GM23338 (cell line): ENCODE measurements around the gene GRID2IP. TPM values are rescaled to one million over a fixed set of nuclear protein-coding genes. Genes with fewer than 3 reads are reported as not detected.

ENCODE experiments used
- ATAC-seq: fragments of 200-7000 bp; cut with Tn5 transposase; 3 replicates; pipeline ENCODE4 v1.9.1; 2020
- DNase-seq: peaks from one replicate; pipeline ENCODE4 v3.0.0-alpha.2; 2015; ENCODE audit warnings: low spot score
- H2AFZ ChIP-seq: fragments of 200-600 bp; sonication (generic); 2 replicates; pipeline ENCODE4 v1.8.0; 2016; ENCODE audit warnings: antibody characterized with exemption, mild to moderate bottlenecking, moderate library complexity
- H3F3A ChIP-seq: fragments of 200-600 bp; sonication (generic); replicated peaks from 2 replicates; pipeline ENCODE4 v1.8.0; 2017; ENCODE audit warnings: antibody characterized with exemption, mixed run types, low read depth
- H3K27ac ChIP-seq: fragments of 200-600 bp; sonication (generic); 2 replicates; pipeline ENCODE4 v1.6.1; 2016; ENCODE audit warnings: low read depth
- H3K27me3 ChIP-seq: fragments of 200-600 bp; sonication (generic); 2 replicates; pipeline ENCODE4 v1.8.0; 2016; ENCODE audit warnings: mild to moderate bottlenecking, mixed run types, moderate library complexity; ENCODE audit not compliant: insufficient read depth
- H3K36me3 ChIP-seq: fragments of 200-600 bp; sonication (generic); 2 replicates; pipeline ENCODE4 v1.8.0; 2016; ENCODE audit warnings: mild to moderate bottlenecking; ENCODE audit not compliant: insufficient read depth
- H3K4me1 ChIP-seq: fragments of 200-600 bp; sonication (generic); 2 replicates; pipeline ENCODE4 v1.8.0; 2016; ENCODE audit warnings: mild to moderate bottlenecking, moderate library complexity; ENCODE audit not compliant: insufficient read depth
- H3K4me2 ChIP-seq: fragments of 200-600 bp; sonication (generic); 2 replicates; pipeline ENCODE4 v1.7.1; 2017; ENCODE audit warnings: mixed run types
- H3K4me3 ChIP-seq: fragments of 200-600 bp; sonication (generic); 2 replicates; pipeline ENCODE4 v1.6.1; 2016; ENCODE audit warnings: mixed run types
- H3K79me2 ChIP-seq: fragments of 200-600 bp; sonication (generic); replicated peaks from 2 replicates; pipeline ENCODE4 v1.8.0; 2017; ENCODE audit warnings: mild to moderate bottlenecking; ENCODE audit not compliant: insufficient read depth
- H3K9me2 ChIP-seq: fragments of 200-600 bp; sonication (generic); 2 replicates; pipeline ENCODE4 v1.8.0; 2017; ENCODE audit not compliant: insufficient read depth
- H4K20me1 ChIP-seq: fragments of 200-600 bp; sonication (generic); replicated peaks from 2 replicates; pipeline ENCODE4 v1.8.0; 2017; ENCODE audit warnings: mild to moderate bottlenecking; ENCODE audit not compliant: insufficient read depth
- H3K27ac Mint-ChIP-seq: 2 replicates; pipeline ENCODE4 v1.8.0; 2020; ENCODE audit warnings: inconsistent platforms, mild to moderate bottlenecking, moderate library complexity, mixed read lengths
- H3K27me3 Mint-ChIP-seq: 3 replicates; pipeline ENCODE4 v1.8.0; 2022; ENCODE audit warnings: low read depth, mild to moderate bottlenecking, moderate library complexity, mixed read lengths, inconsistent platforms; ENCODE audit not compliant: insufficient read depth, poor library complexity
- H3K36me3 Mint-ChIP-seq: 3 replicates; pipeline ENCODE4 v1.8.0; 2021; ENCODE audit warnings: low read depth, mild to moderate bottlenecking, inconsistent platforms, moderate library complexity, mixed read lengths
- H3K4me1 Mint-ChIP-seq: 3 replicates; pipeline ENCODE4 v1.8.0; 2020; ENCODE audit warnings: mild to moderate bottlenecking, inconsistent platforms, mixed read lengths
- H3K4me3 Mint-ChIP-seq: 3 replicates; pipeline ENCODE4 v1.8.0; 2021; ENCODE audit warnings: moderate library complexity, mild to moderate bottlenecking, inconsistent platforms, mixed read lengths
- H3K9me3 Mint-ChIP-seq: 3 replicates; pipeline ENCODE4 v1.8.0; 2020; ENCODE audit warnings: moderate library complexity, mild to moderate bottlenecking, inconsistent platforms, mixed read lengths
- CTCF ChIP-seq, 2 experiments: fragments of 200-600 bp in 1 of 2; sonication (generic) in 1 of 2; conservative IDR thresholded peaks; 2 replicates each; pipeline versions ENCODE4 v1.5.1 to v1.6.1; 2016 to 2017; ENCODE audit warnings: antibody characterized with exemption in 2 of 2, low read depth in 2 of 2, mild to moderate bottlenecking in 2 of 2, moderate library complexity in 1 of 2
- ETS1 ChIP-seq: IDR thresholded peaks from 2 replicates; pipeline ENCODE4 v1.6.1; 2016; ENCODE audit warnings: antibody characterized with exemption
- EZH2 ChIP-seq: fragments of 200-600 bp; sonication (generic); IDR thresholded peaks from one replicate; pipeline ENCODE4 v1.8.0; 2017; ENCODE audit warnings: antibody characterized with exemption, mild to moderate bottlenecking, low read depth; ENCODE audit not compliant: unreplicated experiment
- EZH2phosphoT487 ChIP-seq: fragments of 200-600 bp; sonication (generic); IDR thresholded peaks from one replicate; pipeline ENCODE4 v1.8.1; 2018; ENCODE audit warnings: antibody characterized with exemption; ENCODE audit not compliant: unreplicated experiment
- JUNB ChIP-seq: IDR thresholded peaks from one replicate; pipeline ENCODE4 v1.6.1; 2016; ENCODE audit warnings: antibody characterized with exemption; ENCODE audit not compliant: unreplicated experiment
- ZNF331 ChIP-seq: fragments of 250-450 bp; sonication (Bioruptor Pico); IDR thresholded peaks from 2 replicates; pipeline ENCODE4 v1.5.0; 2020; ENCODE audit warnings: low read depth, mild to moderate bottlenecking, moderate library complexity
- ZNF462 ChIP-seq: fragments of 250-450 bp; sonication (Bioruptor Pico); IDR thresholded peaks from 2 replicates; pipeline ENCODE4 v1.5.0; 2020; ENCODE audit warnings: mild to moderate bottlenecking, moderate library complexity
- polyA plus RNA-seq: library from polyadenylated mRNA; unstranded; fragments of >200 nt; fragmentation: Nextera tagmentation; extraction: Ambion mirVana; gene quantifications from 2 replicates; pipeline ENCODE4 v1.2.1, GENCODE V29; 2016
- total RNA-seq: library from RNA; depleted of rRNA; stranded (reverse); fragments of >200 nt; shearing (Covaris generic); gene quantifications from 2 replicates; pipeline ENCODE4 v1.2.3, GENCODE V29; 2014

GRID2IP gene
- total and polyA plus RNA-seq, 2 experiments from 2014 or later: 0.73 to 1.5 TPM

GRCh38 chr7:6481445-6481844 lies 69.8 kb downstream of the GRID2IP start:
- peaks cover 10% of the 10 kb centered on the region for H3F3A ChIP-seq
- ATAC-seq (no peak), DNase-seq (no peak)
- peak overlapping the region; percentile 63 for H3K27ac ChIP-seq
- H3K4me2 ChIP-seq: no peak overlapping the region
- H3K4me3 ChIP-seq: no peak overlapping the region
- no peaks in the 10 kb centered on the region for H3K36me3 ChIP-seq
- H4K20me1 ChIP-seq: peaks cover 34% of the 10 kb centered on the region
- no peaks in the 10 kb centered on the region for H3K9me2 ChIP-seq
- H3K4me3 Mint-ChIP-seq: no peak overlapping the region; the same call in 1 of the 3 replicates
- H3K27ac Mint-ChIP-seq: no peak overlapping the region
- H3K79me2 ChIP-seq: peaks cover 70% of the 10 kb centered on the region
- peaks cover 7% of the 10 kb centered on the region; the same call in 1 of the 3 replicates for H3K9me3 Mint-ChIP-seq
- H2AFZ ChIP-seq: no peak overlapping the region
- TF ChIP-seq ZNF331 (CRISPR knock-in tag) (no peak), EZH2phosphoT487 (no peak), ETS1 (no peak), JUNB (no peak), CTCF (conservative IDR thresholded peaks at IDR 0.05; ENCODE audit: low read depth in 2 of 2) (no peak), ZNF462 (no peak), EZH2 (no peak)
- peaks cover 16% of the 10 kb centered on the region; the same call in 2 of the 3 replicates for H3K4me1 Mint-ChIP-seq
- no peaks in the 10 kb centered on the region for H3K27me3 ChIP-seq
- H3K4me1 ChIP-seq: peaks cover 10% of the 10 kb centered on the region; the same call in 1 of the 2 replicates
- peaks cover 12% of the 10 kb centered on the region for H3K36me3 Mint-ChIP-seq
- H3K27me3 Mint-ChIP-seq: peaks cover 12% of the 10 kb centered on the region
